WTC11 (cell line): Measurements from ENCODE around the gene PHACTR2. TPM values are rescaled to one million over a fixed set of nuclear protein-coding genes. Genes with fewer than 3 reads are reported as not detected.

Experiments used
- ATAC-seq: fragments of 200-7000 bp; cut with Tn5 transposase; 2 replicates; pipeline ENCODE4 v1.10.0; 2021; ENCODE audit warnings: mild to moderate bottlenecking, moderate library complexity
- CTCF ChIA-PET: fragments of 300-600 bp; sonication (Branson Sonifier 250); formaldehyde crosslinking; loops from one replicate; lab custom pipeline; 2021; ENCODE audit warnings: antibody characterized with exemption; lab: Charles Lee
- POLR2A ChIA-PET: fragments of 350-600 bp; sonication (Branson Sonifier 250); formaldehyde crosslinking; loops from one replicate; lab custom pipeline; 2021; ENCODE audit warnings: antibody characterized with exemption; lab: Charles Lee
- DNase-seq: peaks from one replicate; pipeline ENCODE4 v3.0.0; 2021; ENCODE audit warnings: low spot score
- H3K27ac Mint-ChIP-seq: 2 replicates; pipeline ENCODE4 v1.8.0; 2021; ENCODE audit warnings: mixed read lengths
- H3K27me3 Mint-ChIP-seq: 2 replicates; pipeline ENCODE4 v1.8.0; 2021; ENCODE audit warnings: low read depth, mild to moderate bottlenecking, moderate library complexity, mixed read lengths
- H3K36me3 Mint-ChIP-seq: 2 replicates; pipeline ENCODE4 v1.8.0; 2021; ENCODE audit warnings: mixed read lengths
- H3K4me1 Mint-ChIP-seq: 2 replicates; pipeline ENCODE4 v1.8.0; 2022; ENCODE audit warnings: mixed read lengths
- H3K4me3 Mint-ChIP-seq: 2 replicates; pipeline ENCODE4 v1.8.0; 2021; ENCODE audit warnings: mild to moderate bottlenecking, moderate library complexity, mixed read lengths
- H3K9me3 Mint-ChIP-seq: 2 replicates; pipeline ENCODE4 v1.8.0; 2021; ENCODE audit warnings: mixed read lengths
- ESRRA ChIP-seq: sonication (generic); formaldehyde crosslinking; IDR thresholded peaks from 2 replicates; pipeline ENCODE4 v1.8.1; 2022; ENCODE audit warnings: mild to moderate bottlenecking, missing genetic modification reagents, borderline replicate concordance
- HMGXB4 ChIP-seq: sonication (generic); formaldehyde crosslinking; IDR thresholded peaks from 2 replicates; pipeline ENCODE4 v1.8.1; 2023; ENCODE audit warnings: mild to moderate bottlenecking, moderate library complexity, missing genetic modification reagents
- NFYB ChIP-seq: sonication (generic); formaldehyde crosslinking; conservative IDR thresholded peaks from 2 replicates; pipeline ENCODE4 v1.8.0; 2022; ENCODE audit warnings: low read depth, missing genetic modification reagents
- NR2C2 ChIP-seq: sonication (generic); formaldehyde crosslinking; IDR thresholded peaks from 2 replicates; pipeline ENCODE4 v1.8.0; 2022; ENCODE audit warnings: mild to moderate bottlenecking, missing genetic modification reagents
- OVOL2 ChIP-seq: fragments of 250-450 bp; sonication (Bioruptor Pico); IDR thresholded peaks from 2 replicates; pipeline ENCODE4 v1.9.0; 2021; ENCODE audit warnings: mild to moderate bottlenecking, borderline replicate concordance
- TEAD4 ChIP-seq: sonication (generic); formaldehyde crosslinking; IDR thresholded peaks from 2 replicates; pipeline ENCODE4 v1.8.0; 2022; ENCODE audit warnings: mild to moderate bottlenecking, missing genetic modification reagents
- USF1 ChIP-seq: sonication (generic); formaldehyde crosslinking; IDR thresholded peaks from 2 replicates; pipeline ENCODE4 v1.8.0; 2022; ENCODE audit warnings: mild to moderate bottlenecking, missing genetic modification reagents
- ZNF317 ChIP-seq: sonication (generic); formaldehyde crosslinking; IDR thresholded peaks from 2 replicates; pipeline ENCODE4 v1.8.1; 2023; ENCODE audit warnings: low read depth, mild to moderate bottlenecking, moderate library complexity, missing genetic modification reagents, borderline replicate concordance
- ZNF512 ChIP-seq: sonication (generic); formaldehyde crosslinking; IDR thresholded peaks from 2 replicates; pipeline ENCODE4 v1.8.1; 2022; ENCODE audit warnings: missing genetic modification reagents, borderline replicate concordance
- total RNA-seq: library from RNA; stranded (reverse); gene quantifications from 3 replicates; pipeline ENCODE4 v1.2.3, GENCODE V29; 2021
- TF ChIP-seq, protein P1 (sequence below): fragments of 200-600 bp; IDR thresholded peaks from 2 replicates; pipeline ENCODE4 v1.8.0; 2022; ENCODE audit warnings: antibody characterized with exemption
- TF ChIP-seq, protein P2 (sequence below): sonication (generic); formaldehyde crosslinking; IDR thresholded peaks from 2 replicates; pipeline ENCODE4 v1.8.0; 2022; ENCODE audit warnings: mild to moderate bottlenecking, missing genetic modification reagents
- TF ChIP-seq, protein P3 (sequence below): fragments of 250-450 bp; sonication (Bioruptor Pico); IDR thresholded peaks from 2 replicates; pipeline ENCODE4 v1.9.0; 2021; ENCODE audit warnings: mild to moderate bottlenecking

The PHACTR2 gene
- total RNA-seq, 1 experiment from 2014 or later: 90.5 TPM

DNA sequence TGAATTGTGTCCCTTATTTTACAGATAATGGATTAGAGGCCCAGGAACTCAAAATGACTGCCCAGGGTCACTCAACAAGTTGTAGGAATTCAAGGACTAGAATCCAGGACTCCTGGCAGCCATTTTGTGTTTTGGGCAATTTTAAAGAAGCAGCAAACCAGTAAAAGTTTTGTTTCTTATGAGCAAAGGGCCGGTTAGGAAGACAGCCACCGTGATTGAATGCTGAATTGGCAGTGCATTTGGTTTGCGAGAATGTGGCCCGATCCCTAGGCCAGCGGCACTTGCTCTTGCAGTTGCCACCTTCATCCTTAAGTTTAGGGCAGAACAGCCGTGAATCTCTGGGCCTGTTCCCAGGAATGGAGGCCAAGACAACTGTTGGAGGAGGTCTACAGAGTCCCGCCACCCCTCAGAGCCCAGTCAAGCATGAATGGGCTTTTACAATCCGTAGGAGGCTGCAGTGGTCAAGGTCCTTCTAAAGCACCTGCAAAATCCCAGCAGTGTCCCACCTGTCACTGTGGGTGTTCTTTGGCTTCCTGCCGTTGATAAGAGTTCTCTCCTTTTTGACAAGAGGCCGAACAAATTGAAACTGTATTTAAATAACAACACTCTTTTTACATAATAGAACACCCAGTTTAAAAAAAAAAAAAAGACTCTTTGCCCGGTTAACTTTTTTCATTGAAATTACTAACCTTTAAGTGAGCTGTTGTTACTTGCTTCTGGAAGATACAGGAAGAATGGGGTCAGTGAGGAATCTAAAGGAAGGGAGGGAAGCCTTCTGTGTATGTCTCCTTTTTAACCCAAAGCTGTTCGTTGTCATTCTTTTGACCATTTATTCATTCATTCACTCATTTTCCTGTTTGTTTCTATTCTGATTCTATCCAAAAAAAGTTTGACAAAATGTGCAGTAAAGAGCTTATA is 68.7 kb downstream of the PHACTR2 start (continued):
- no peak for TF ChIP-seq NFYB (CRISPR knock-in tag)
- TF ChIP-seq, protein P1, sequence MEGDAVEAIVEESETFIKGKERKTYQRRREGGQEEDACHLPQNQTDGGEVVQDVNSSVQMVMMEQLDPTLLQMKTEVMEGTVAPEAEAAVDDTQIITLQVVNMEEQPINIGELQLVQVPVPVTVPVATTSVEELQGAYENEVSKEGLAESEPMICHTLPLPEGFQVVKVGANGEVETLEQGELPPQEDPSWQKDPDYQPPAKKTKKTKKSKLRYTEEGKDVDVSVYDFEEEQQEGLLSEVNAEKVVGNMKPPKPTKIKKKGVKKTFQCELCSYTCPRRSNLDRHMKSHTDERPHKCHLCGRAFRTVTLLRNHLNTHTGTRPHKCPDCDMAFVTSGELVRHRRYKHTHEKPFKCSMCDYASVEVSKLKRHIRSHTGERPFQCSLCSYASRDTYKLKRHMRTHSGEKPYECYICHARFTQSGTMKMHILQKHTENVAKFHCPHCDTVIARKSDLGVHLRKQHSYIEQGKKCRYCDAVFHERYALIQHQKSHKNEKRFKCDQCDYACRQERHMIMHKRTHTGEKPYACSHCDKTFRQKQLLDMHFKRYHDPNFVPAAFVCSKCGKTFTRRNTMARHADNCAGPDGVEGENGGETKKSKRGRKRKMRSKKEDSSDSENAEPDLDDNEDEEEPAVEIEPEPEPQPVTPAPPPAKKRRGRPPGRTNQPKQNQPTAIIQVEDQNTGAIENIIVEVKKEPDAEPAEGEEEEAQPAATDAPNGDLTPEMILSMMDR: no peak
- TF ChIP-seq OVOL2 (CRISPR knock-in tag): no peak

DNA sequence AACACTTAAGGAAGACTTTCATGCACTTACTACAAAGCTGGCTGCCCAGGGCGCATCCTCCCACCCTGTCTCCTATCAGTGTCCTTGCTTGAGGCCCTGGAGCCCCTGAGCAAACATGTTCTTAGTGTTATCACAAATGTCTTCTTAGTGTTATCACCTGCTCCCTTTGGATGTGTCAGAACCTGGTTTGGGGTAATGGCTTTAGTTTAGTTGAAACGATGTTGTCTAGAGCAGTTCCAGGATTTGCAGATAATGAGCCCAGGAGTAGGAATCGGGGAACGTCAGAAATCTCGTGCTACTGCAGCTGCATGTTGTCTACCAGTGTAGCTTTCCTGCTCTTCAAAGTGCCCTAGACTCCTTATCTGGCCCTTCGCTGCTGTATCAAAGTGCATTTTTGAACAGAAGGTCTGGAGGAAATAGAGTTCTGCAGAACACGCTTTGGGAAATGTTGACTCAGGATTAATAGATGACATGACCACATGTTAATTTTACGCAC is 69.6 kb downstream of the PHACTR2 start:
- DNase-seq (no peak), ATAC-seq (peak; percentile 4; the same call in 1 of the 2 replicates)
- Mint-ChIP-seq H3K4me3 (peak overlapping the region; percentile 43), H3K9me3 (no peaks in the 10 kb centered on the region), H3K4me1 (peaks cover 93% of the 10 kb centered on the region), H3K27me3 (no peaks in the 10 kb centered on the region), H3K36me3 (no peaks in the 10 kb centered on the region; the same call in 1 of the 2 replicates)
- POLR2A ChIA-PET: interaction anchor here (0.7 to 1.8 kb wide), 2 partner anchors 16 to 96 kb away, joined by 3 to 7 read pairs; partner anchors contain the start of gene LTV1
- no peak for TF ChIP-seq HMGXB4 (CRISPR knock-in tag)
- no peak for TF ChIP-seq ESRRA (CRISPR knock-in tag)
- no peak for TF ChIP-seq NR2C2 (CRISPR knock-in tag)
- no peak for TF ChIP-seq TEAD4 (CRISPR knock-in tag)
- TF ChIP-seq ZNF317: no peak
- no peak for TF ChIP-seq ZNF512
- TF ChIP-seq, protein P2, sequence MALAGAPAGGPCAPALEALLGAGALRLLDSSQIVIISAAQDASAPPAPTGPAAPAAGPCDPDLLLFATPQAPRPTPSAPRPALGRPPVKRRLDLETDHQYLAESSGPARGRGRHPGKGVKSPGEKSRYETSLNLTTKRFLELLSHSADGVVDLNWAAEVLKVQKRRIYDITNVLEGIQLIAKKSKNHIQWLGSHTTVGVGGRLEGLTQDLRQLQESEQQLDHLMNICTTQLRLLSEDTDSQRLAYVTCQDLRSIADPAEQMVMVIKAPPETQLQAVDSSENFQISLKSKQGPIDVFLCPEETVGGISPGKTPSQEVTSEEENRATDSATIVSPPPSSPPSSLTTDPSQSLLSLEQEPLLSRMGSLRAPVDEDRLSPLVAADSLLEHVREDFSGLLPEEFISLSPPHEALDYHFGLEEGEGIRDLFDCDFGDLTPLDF (CRISPR knock-in tag): no peak
- TF ChIP-seq USF1 (CRISPR knock-in tag): no peak
- TF ChIP-seq, all 79 proteins: peak for 0
- CTCF ChIA-PET: interaction anchor here (0.9 to 1.4 kb wide), 2 partner anchors 11 to 180 kb away, joined by 3 to 6 read pairs; no protein-coding TSS in a partner anchor
- H3K27ac Mint-ChIP-seq: peak overlapping the region; percentile 100

DNA sequence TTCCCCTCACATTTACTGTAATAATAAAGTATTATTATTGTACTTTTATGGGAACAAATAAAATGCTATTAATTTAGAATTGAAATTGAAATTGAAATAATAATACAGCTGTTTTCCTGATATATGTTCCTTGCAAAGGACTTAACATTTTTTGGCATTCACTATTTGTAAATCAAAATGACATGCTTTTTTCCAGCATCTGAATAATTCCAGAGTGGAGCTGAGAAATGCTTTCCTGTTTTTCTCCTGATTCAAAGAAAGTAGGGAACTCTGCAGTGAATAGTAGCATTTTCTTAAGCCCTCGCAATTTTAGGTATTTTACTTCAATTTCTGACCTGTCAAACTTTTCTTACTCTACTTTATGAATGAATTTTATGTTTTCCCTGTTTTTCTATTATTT is 72.1 kb downstream of the PHACTR2 start:
- peak overlapping the region; percentile 64; the same call in 1 of the 2 replicates for H3K27ac Mint-ChIP-seq
- peaks cover 83% of the 10 kb centered on the region for H3K4me1 Mint-ChIP-seq

More for the DNA sequence above, 72.1 kb downstream of the PHACTR2 start:
- no peak overlapping the region for H3K4me3 Mint-ChIP-seq
- ATAC-seq: no peak
- TF ChIP-seq, protein P3, sequence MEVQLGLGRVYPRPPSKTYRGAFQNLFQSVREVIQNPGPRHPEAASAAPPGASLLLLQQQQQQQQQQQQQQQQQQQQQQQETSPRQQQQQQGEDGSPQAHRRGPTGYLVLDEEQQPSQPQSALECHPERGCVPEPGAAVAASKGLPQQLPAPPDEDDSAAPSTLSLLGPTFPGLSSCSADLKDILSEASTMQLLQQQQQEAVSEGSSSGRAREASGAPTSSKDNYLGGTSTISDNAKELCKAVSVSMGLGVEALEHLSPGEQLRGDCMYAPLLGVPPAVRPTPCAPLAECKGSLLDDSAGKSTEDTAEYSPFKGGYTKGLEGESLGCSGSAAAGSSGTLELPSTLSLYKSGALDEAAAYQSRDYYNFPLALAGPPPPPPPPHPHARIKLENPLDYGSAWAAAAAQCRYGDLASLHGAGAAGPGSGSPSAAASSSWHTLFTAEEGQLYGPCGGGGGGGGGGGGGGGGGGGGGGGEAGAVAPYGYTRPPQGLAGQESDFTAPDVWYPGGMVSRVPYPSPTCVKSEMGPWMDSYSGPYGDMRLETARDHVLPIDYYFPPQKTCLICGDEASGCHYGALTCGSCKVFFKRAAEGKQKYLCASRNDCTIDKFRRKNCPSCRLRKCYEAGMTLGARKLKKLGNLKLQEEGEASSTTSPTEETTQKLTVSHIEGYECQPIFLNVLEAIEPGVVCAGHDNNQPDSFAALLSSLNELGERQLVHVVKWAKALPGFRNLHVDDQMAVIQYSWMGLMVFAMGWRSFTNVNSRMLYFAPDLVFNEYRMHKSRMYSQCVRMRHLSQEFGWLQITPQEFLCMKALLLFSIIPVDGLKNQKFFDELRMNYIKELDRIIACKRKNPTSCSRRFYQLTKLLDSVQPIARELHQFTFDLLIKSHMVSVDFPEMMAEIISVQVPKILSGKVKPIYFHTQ (CRISPR knock-in tag): no peak
- TF ChIP-seq, protein P1: no peak
- peaks cover 11% of the 10 kb centered on the region for H3K36me3 Mint-ChIP-seq
- ChIA-PET POLR2A (no interaction called here), CTCF (interaction anchor here (1.0 kb wide), 1 partner anchor 10 kb away, joined by 4 read pairs; no protein-coding TSS in a partner anchor)
- DNase-seq: no peak
- H3K27me3 Mint-ChIP-seq: no peaks in the 10 kb centered on the region
- H3K9me3 Mint-ChIP-seq: no peaks in the 10 kb centered on the region
